Frontal cortex (tissue), 1 donor: ENCODE measurements around the gene PRKG1. TPM values are rescaled to one million over a fixed set of nuclear protein-coding genes. Genes with fewer than 3 reads are reported as not detected.

ENCODE experiments used
- small RNA-seq: library from RNA; depleted of rRNA; stranded (forward); fragments of <200 nt; gene quantifications from one replicate; pipeline ENCODE3, GENCODE V24; 2014
- total RNA-seq: library from RNA; depleted of rRNA; stranded (reverse); fragments of >200 nt; gene quantifications from one replicate; pipeline ENCODE4 v1.2.3, GENCODE V29; 2014

PRKG1 gene
- total RNA-seq, 1 donor from 2014 or later: 15.5 TPM

Small RNAs within 50 kb of the gene (small RNA-seq; reads per million reads assigned to genes)
- not detected for gene MIR605

Other genes starting within 250 kb of the PRKG1 start
- not detected for gene A1CF, start 188.9 kb upstream of the PRKG1 start, total RNA-seq